Neural cell (in vitro differentiated cells): ENCODE results near the gene FAAH. TPM values are rescaled to one million over a fixed set of nuclear protein-coding genes. Genes with fewer than 3 reads are reported as not detected.

Experiments used
- H2AFZ ChIP-seq: fragments of 200-600, 300-800 bp; sonication (generic), shearing (Covaris generic); 2 replicates; pipeline ENCODE4 v1.6.0; 2014; ENCODE audit warnings: low read depth, mild to moderate bottlenecking, antibody characterized with exemption, low read length, moderate library complexity
- H3F3A ChIP-seq: fragments of 200-600 bp; shearing (Covaris generic); 2 replicates; pipeline ENCODE4 v1.6.1; 2016; ENCODE audit warnings: mild to moderate bottlenecking, moderate library complexity, mixed read lengths, antibody characterized with exemption, low read length; ENCODE audit not compliant: insufficient read depth, poor library complexity, severe bottlenecking
- H3K27ac ChIP-seq: fragments of 200-600, 300-800 bp; sonication (generic), shearing (Covaris generic); 2 replicates; pipeline ENCODE4 v1.5.1; 2014; ENCODE audit warnings: mild to moderate bottlenecking, low read length, moderate library complexity
- H3K27me3 ChIP-seq: fragments of 300-800, 200-600 bp; sonication (generic), shearing (Covaris generic); 2 replicates; pipeline ENCODE4 v1.6.0; 2014; ENCODE audit warnings: mild to moderate bottlenecking, low read depth, low read length, moderate library complexity; ENCODE audit not compliant: insufficient read depth
- H3K36me3 ChIP-seq: fragments of 300-800, 200-600 bp; sonication (generic), shearing (Covaris generic); 2 replicates; pipeline ENCODE4 v1.5.1; 2014; ENCODE audit warnings: mild to moderate bottlenecking, antibody characterized with exemption, low read length, moderate library complexity; ENCODE audit not compliant: insufficient read depth
- H3K4me2 ChIP-seq: fragments of 300-800, 200-600 bp; sonication (generic), shearing (Covaris generic); 2 replicates; pipeline ENCODE4 v1.6.0; 2014; ENCODE audit warnings: mild to moderate bottlenecking, low read length
- H3K4me3 ChIP-seq: fragments of 300-800, 200-600 bp; sonication (generic), shearing (Covaris generic); 2 replicates; pipeline ENCODE4 v1.5.1; 2014; ENCODE audit warnings: mild to moderate bottlenecking, low read length, moderate library complexity
- H3K79me2 ChIP-seq: fragments of 200-600 bp; shearing (Covaris generic); replicated peaks from 2 replicates; pipeline ENCODE4 v1.6.0; 2014; ENCODE audit warnings: mild to moderate bottlenecking, low read length, moderate library complexity; ENCODE audit not compliant: insufficient read depth
- H3K9ac ChIP-seq: fragments of 300-800, 200-600 bp; sonication (generic), shearing (Covaris generic); 2 replicates; pipeline ENCODE4 v1.6.1; 2016; ENCODE audit warnings: mild to moderate bottlenecking, low read length, mixed read lengths
- H3K9me2 ChIP-seq: fragments of 200-600 bp; shearing (Covaris generic); 2 replicates; pipeline ENCODE4 v1.6.1; 2016; ENCODE audit warnings: mild to moderate bottlenecking, low read length, mixed read lengths; ENCODE audit not compliant: insufficient read depth
- H3K9me3 ChIP-seq: fragments of 200-600, 300-800 bp; sonication (generic), shearing (Covaris generic); 2 replicates; pipeline ENCODE4 v1.6.1; 2016; ENCODE audit warnings: mild to moderate bottlenecking, mixed run types, low read length, moderate library complexity, mixed read lengths
- H4K20me1 ChIP-seq: fragments of 200-600 bp; shearing (Covaris generic); 2 replicates; pipeline ENCODE4 v1.6.1; 2016; ENCODE audit warnings: mild to moderate bottlenecking, mixed run types; ENCODE audit not compliant: insufficient read depth
- CTCF ChIP-seq: fragments of 450-650 bp; IDR thresholded peaks from 2 replicates; pipeline ENCODE4 v1.5.1; 2014; ENCODE audit warnings: antibody characterized with exemption, mild to moderate bottlenecking, moderate library complexity; ENCODE audit not compliant: poor library complexity, severe bottlenecking
- EP300 ChIP-seq: fragments of 450-650 bp; conservative IDR thresholded peaks from 2 replicates; pipeline ENCODE4 v1.6.1; 2014; ENCODE audit warnings: antibody characterized with exemption, mild to moderate bottlenecking, moderate library complexity; ENCODE audit not compliant: poor library complexity, severe bottlenecking
- EZH2 ChIP-seq: fragments of 200-600, 300-800 bp; shearing (Covaris generic), sonication (generic); IDR thresholded peaks from 2 replicates; pipeline ENCODE4 v1.6.1; 2014; ENCODE audit warnings: antibody characterized with exemption, low read length, borderline replicate concordance, mild to moderate bottlenecking; ENCODE audit not compliant: insufficient read depth, poor library complexity, severe bottlenecking
- MXI1 ChIP-seq: fragments of 450-650 bp; conservative IDR thresholded peaks from 2 replicates; pipeline ENCODE4 v1.6.1; 2014; ENCODE audit warnings: antibody characterized with exemption, mild to moderate bottlenecking; ENCODE audit not compliant: poor library complexity, severe bottlenecking
- POLR2AphosphoS5 ChIP-seq: IDR thresholded peaks from 2 replicates; pipeline ENCODE4 v1.6.1; 2012
- RAD21 ChIP-seq: fragments of 450-650 bp; conservative IDR thresholded peaks from 2 replicates; pipeline ENCODE4 v1.6.1; 2014; ENCODE audit warnings: antibody characterized with exemption, mild to moderate bottlenecking, moderate library complexity
- REST ChIP-seq: IDR thresholded peaks from 2 replicates; pipeline ENCODE4 v1.6.1; 2012; ENCODE audit warnings: borderline replicate concordance
- SMC3 ChIP-seq: fragments of 450-650 bp; conservative IDR thresholded peaks from 2 replicates; pipeline ENCODE4 v1.6.1; 2014; ENCODE audit warnings: antibody characterized with exemption, mild to moderate bottlenecking, moderate library complexity; ENCODE audit not compliant: poor library complexity
- TAF1 ChIP-seq: IDR thresholded peaks from 2 replicates; pipeline ENCODE4 v1.6.1; 2012; ENCODE audit warnings: low read depth
- polyA plus RNA-seq: library from polyadenylated mRNA; depleted of rRNA; stranded (reverse); fragments of >200 nt; gene quantifications from 2 replicates; pipeline ENCODE4 v1.2.3, GENCODE V29; 2014

The FAAH gene
- polyA plus RNA-seq, 1 donor from 2014 or later: 106 TPM

GRCh38 chr1:46420533-46420915 is 26.4 kb downstream of the FAAH start:
- Histone ChIP-seq H4K20me1 (no peaks in the 10 kb centered on the region), H2AFZ (no peak overlapping the region), H3K9me3 (no peaks in the 10 kb centered on the region), H3K27me3 (no peaks in the 10 kb centered on the region), H3K9me2 (no peaks in the 10 kb centered on the region), H3K36me3 (no peaks in the 10 kb centered on the region), H3K9ac (no peak overlapping the region), H3K27ac (no peak overlapping the region), H3K4me2 (no peak overlapping the region), H3K79me2 (no peaks in the 10 kb centered on the region), H3K4me3 (no peak overlapping the region), H3F3A (no peaks in the 10 kb centered on the region)
- TF ChIP-seq EP300 (no peak), TAF1 (no peak), SMC3 (no peak)

GRCh38 chr1:46421739-46422138 is 27.6 kb downstream of the FAAH start:
- Histone ChIP-seq H3K4me2 (no peak overlapping the region), H2AFZ (no peak overlapping the region), H3K9me3 (no peaks in the 10 kb centered on the region), H3K27ac (no peak overlapping the region), H3F3A (no peaks in the 10 kb centered on the region), H3K4me3 (no peak overlapping the region), H3K79me2 (no peaks in the 10 kb centered on the region), H4K20me1 (no peaks in the 10 kb centered on the region), H3K9ac (no peak overlapping the region), H3K36me3 (no peaks in the 10 kb centered on the region), H3K9me2 (no peaks in the 10 kb centered on the region), H3K27me3 (no peaks in the 10 kb centered on the region)
- no peak for TF ChIP-seq SMC3
- TF ChIP-seq RAD21: no peak
- TF ChIP-seq TAF1: no peak
- TF ChIP-seq MXI1: no peak
- TF ChIP-seq POLR2AphosphoS5: no peak
- no peak for TF ChIP-seq EZH2
- TF ChIP-seq EP300: no peak
- TF ChIP-seq CTCF: no peak
- TF ChIP-seq REST: no peak
